ENCODE measurements around the gene EFHC2. TPM values are rescaled to one million over a fixed set of nuclear protein-coding genes. Genes with fewer than 3 reads are reported as not detected.

The EFHC2 gene
- total RNA-seq, 1 experiment from 2014 or later, result 1.1 TPM

- peaks cover 66 to 78% of the 10 kb centered on the region in 2 experiments for H3K9me3 Mint-ChIP-seq
- Histone ChIP-seq H4K91ac (ENCODE audit: insufficient read length, low read depth, low read length) (no peak overlapping the region), H2AK5ac (ENCODE audit: insufficient read length, low read length) (no peak overlapping the region), H4K8ac (replicated peaks; ENCODE audit: insufficient read length, low read depth, low read length) (no peak overlapping the region), H3K23me2 (ENCODE audit: insufficient read length, low read depth, low read length, poor library complexity, severe bottlenecking) (no peaks in the 10 kb centered on the region), H2BK120ac (ENCODE audit: low read depth, low read length, poor library complexity, severe bottlenecking) (no peak overlapping the region), H4K5ac (ENCODE audit: insufficient read length, low read depth, low read length) (no peak overlapping the region), H4K20me1 (ENCODE audit: control insufficient read depth, insufficient read depth, insufficient read length) (no peaks in the 10 kb centered on the region), H3K27me3 (ENCODE audit: insufficient read depth, low read length) (no peaks in the 10 kb centered on the region), H3K4me1 (ENCODE audit: insufficient read depth, low read length) (no peaks in the 10 kb centered on the region), H3T11ph (ENCODE audit: low read length) (no peak overlapping the region), H3K79me1 (ENCODE audit: insufficient read depth, low read depth, low read length, poor library complexity, severe bottlenecking) (no peaks in the 10 kb centered on the region), H3K4me2 (ENCODE audit: insufficient read depth, insufficient read length, low read length) (no peak overlapping the region), H3K4ac (ENCODE audit: low read depth, low read length) (no peak overlapping the region), H2BK20ac (ENCODE audit: low read depth, low read length, poor library complexity, severe bottlenecking) (no peak overlapping the region), H2BK15ac (ENCODE audit: low read depth, low read length) (no peak overlapping the region), H3K56ac (ENCODE audit: insufficient read length, low read depth, low read length) (no peak overlapping the region), H3K14ac (ENCODE audit: insufficient read depth, low read length) (no peak overlapping the region), H2AFZ (ENCODE audit: low read length) (no peak overlapping the region), H2BK12ac (ENCODE audit: insufficient read length, low read depth, low read length) (no peak overlapping the region), H3K79me2 (ENCODE audit: insufficient read depth, low read length) (no peaks in the 10 kb centered on the region), H3K18ac (ENCODE audit: insufficient read length, low read depth, low read length) (no peak overlapping the region), H3K27ac (ENCODE audit: insufficient read length, low read depth, low read length) (no peak overlapping the region), H3K9me3 (ENCODE audit: control insufficient read depth, low read depth, low read length) (peaks cover 54% of the 10 kb centered on the region), H2BK5ac (ENCODE audit: insufficient read length, low read length) (no peak overlapping the region), H3K9ac (ENCODE audit: extremely low read depth, insufficient read length, low read length) (no peak overlapping the region), H3K23ac (ENCODE audit: insufficient read length, low read depth, low read length) (no peak overlapping the region)
- H3K36me3 Mint-ChIP-seq (ENCODE audit: insufficient read depth in 1 of 3, low read depth in 3 of 3), result peaks cover 0 to 12% (median 4%) of the 10 kb centered on the region in 3 experiments; a peak in 4 of 7 replicates
- H3K27ac Mint-ChIP-seq, result no peak overlapping the region
- DNase-seq, result no peak
- no peaks in the 10 kb centered on the region; the same call in 1 of the 2 replicates for H3K27me3 Mint-ChIP-seq (ENCODE audit: low read depth)
- no peak overlapping the region for H3K4me3 Mint-ChIP-seq
- H3K4me1 Mint-ChIP-seq, result peaks cover 4 to 6% of the 10 kb centered on the region in 2 experiments
- TF ChIP-seq CTCF (conservative IDR thresholded peaks at IDR 0.05), result no peak
- no CpG with 5 or more reads among the region's 3 CpGs for WGBS (ENCODE audit: extremely low coverage, insufficient read length, low lambda C conversion rate)
Measured at GRCh38 chrX:44156726-44157125, 186.7 kb downstream of the EFHC2 start.
